HepG2 (cell line): Measurements from ENCODE around the gene ZBTB47. TPM values are rescaled to one million over a fixed set of nuclear protein-coding genes. Genes with fewer than 3 reads are reported as not detected.

Experiments
- DNMT3B ChIP-seq: conservative IDR thresholded peaks from 2 replicates; pipeline ENCODE4 v1.6.1; 2016; ENCODE audit warnings: missing biosample characterization, control low read depth
- EEA1 ChIP-seq: sonication (generic); formaldehyde crosslinking; IDR thresholded peaks from 2 replicates; pipeline ENCODE4 v1.5.1; 2020; ENCODE audit warnings: mild to moderate bottlenecking, missing genetic modification reagents, borderline replicate concordance
- FOXP4 ChIP-seq: sonication (generic); formaldehyde crosslinking; IDR thresholded peaks from 2 replicates; pipeline ENCODE4 v1.4.0; 2020; ENCODE audit warnings: missing genetic modification reagents
- HMGXB4 ChIP-seq, 2 experiments: sonication (generic) in 1 of 2; formaldehyde crosslinking in 1 of 2; IDR thresholded peaks; 2 replicates each; pipeline versions ENCODE4 v1.4.0 to v1.6.1; 2018 to 2020; ENCODE audit warnings: missing genetic modification reagents in 2 of 2, borderline replicate concordance in 1 of 2, low read depth in 1 of 2, mild to moderate bottlenecking in 1 of 2, missing biosample characterization in 1 of 2
- THYN1 ChIP-seq: sonication (generic); formaldehyde crosslinking; IDR thresholded peaks from 2 replicates; pipeline ENCODE4 v1.8.1; 2023; ENCODE audit warnings: low read depth, mild to moderate bottlenecking, moderate library complexity, missing genetic modification reagents, borderline replicate concordance
- XRCC5 ChIP-seq: fragments of 200-400 bp; formaldehyde crosslinking; optimal IDR thresholded peaks from 2 replicates; pipeline ENCODE3; 2017; ENCODE audit warnings: mild to moderate bottlenecking, low read length
- YY1 ChIP-seq: IDR thresholded peaks from 2 replicates; pipeline ENCODE4 v1.6.1; 2011; ENCODE audit warnings: low read length, low read depth, moderate library complexity, mild to moderate bottlenecking; ENCODE audit not compliant: insufficient read depth, insufficient replicate concordance
- ZNF329 ChIP-seq: sonication (generic); formaldehyde crosslinking; IDR thresholded peaks from 2 replicates; pipeline ENCODE4 v1.9.0; 2021; ENCODE audit warnings: low read depth, mild to moderate bottlenecking, missing genetic modification reagents
- ZNF430 ChIP-seq: sonication (generic); formaldehyde crosslinking; IDR thresholded peaks from 2 replicates; pipeline ENCODE4 v1.9.0; 2021; ENCODE audit warnings: mild to moderate bottlenecking, missing genetic modification reagents
- polyA plus RNA-seq, 8 experiments: library from polyadenylated mRNA; depleted of rRNA in 3 of 8; stranded (reverse) in 7 of 8; unstranded in 1 of 8; fragments of >200 nt; fragmentation: Illumina TruSeq in 4 of 8; extraction: Trizol in 4 of 8; gene quantifications; 2 replicates each; pipeline versions ENCODE4 v1.2.1 to v1.2.3, GENCODE V29; 2011 to 2016; ENCODE audit warnings: low read depth in 4 of 8, missing spikeins in 1 of 8, mixed read lengths in 1 of 8; ENCODE audit not compliant: insufficient read depth in 1 of 8
- total RNA-seq, 5 experiments: library from RNA; depleted of rRNA; stranded (reverse); fragments of >200 nt; fragmentation: Illumina TruSeq; extraction: Trizol; gene quantifications; 2 replicates each; pipeline ENCODE4 v1.2.3, GENCODE V29; 2016; ENCODE audit warnings: low read depth in 1 of 5
- TF ChIP-seq, protein P1 (sequence below): sonication (generic); formaldehyde crosslinking; IDR thresholded peaks from 2 replicates; pipeline ENCODE4 v1.4.0; 2020; ENCODE audit warnings: low read depth, mild to moderate bottlenecking, missing genetic modification reagents
- TF ChIP-seq, protein P2 (sequence below): sonication (generic); formaldehyde crosslinking; IDR thresholded peaks from 2 replicates; pipeline ENCODE4 v1.5.0; 2020; ENCODE audit warnings: missing genetic modification reagents, mild to moderate bottlenecking, borderline replicate concordance
- TF ChIP-seq, protein P3 (sequence below): sonication (generic); formaldehyde crosslinking; conservative IDR thresholded peaks from 2 replicates; pipeline ENCODE4 v1.8.0; 2022; ENCODE audit warnings: mild to moderate bottlenecking, moderate library complexity, missing genetic modification reagents
- TF ChIP-seq, protein P4 (sequence below): sonication (generic); formaldehyde crosslinking; conservative IDR thresholded peaks from 2 replicates; pipeline ENCODE4 v1.4.0; 2020; ENCODE audit warnings: missing genetic modification reagents

The ZBTB47 gene
- total and polyA plus RNA-seq, 2 of the 13 experiments (the other 11 are each of a cell fraction or from before 2014, with no cell fraction given), result 1.5 to 3.1 TPM

DNA sequence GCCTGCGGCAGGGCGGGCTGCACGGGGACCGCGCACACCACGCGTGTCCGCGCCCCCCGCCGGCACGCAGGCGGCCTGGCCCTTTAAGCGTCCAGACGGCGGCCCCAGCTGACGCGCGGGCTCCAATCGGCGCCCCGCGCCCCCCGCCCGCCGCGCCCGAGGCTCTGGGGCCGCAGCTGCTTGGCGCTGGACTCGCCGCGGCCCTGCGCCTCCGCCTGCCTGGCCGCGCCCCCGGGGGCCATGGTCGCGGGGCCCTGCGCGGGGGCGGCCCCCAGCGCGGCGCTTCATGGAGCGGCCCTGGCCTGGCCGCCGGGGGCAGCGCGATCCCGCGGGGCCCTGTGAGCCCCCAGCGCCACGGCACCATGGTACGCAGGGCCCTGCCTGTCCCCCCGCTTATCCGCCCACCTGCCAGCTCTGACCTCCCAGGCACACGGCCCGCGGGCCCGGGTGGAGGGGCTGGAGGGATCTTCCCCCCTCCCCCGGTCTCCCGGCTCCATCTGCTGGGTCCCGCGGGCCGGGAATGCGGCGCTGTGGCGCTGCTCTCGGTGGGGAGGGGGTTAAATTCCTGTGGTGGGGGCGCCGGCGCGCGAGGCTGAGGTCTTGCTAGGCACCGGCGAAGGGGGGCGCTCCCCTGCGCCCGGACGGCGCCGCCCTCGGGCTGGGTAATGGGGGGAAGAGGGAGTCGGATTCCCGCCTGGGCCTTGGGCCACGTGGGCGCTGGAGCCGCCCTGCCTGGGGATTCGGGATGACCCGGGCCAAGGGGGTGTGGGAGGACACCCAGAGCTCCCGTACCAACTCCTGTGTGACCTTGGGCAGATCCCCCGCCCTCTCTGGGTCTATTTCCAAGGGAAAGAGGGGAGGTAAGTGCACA is 1.1 kb downstream of the ZBTB47 start (continued):
- TF ChIP-seq DNMT3B (CRISPR knock-in tag), result peak; percentile 70; the same call in 1 of the 2 replicates
- TF ChIP-seq, protein P1, sequence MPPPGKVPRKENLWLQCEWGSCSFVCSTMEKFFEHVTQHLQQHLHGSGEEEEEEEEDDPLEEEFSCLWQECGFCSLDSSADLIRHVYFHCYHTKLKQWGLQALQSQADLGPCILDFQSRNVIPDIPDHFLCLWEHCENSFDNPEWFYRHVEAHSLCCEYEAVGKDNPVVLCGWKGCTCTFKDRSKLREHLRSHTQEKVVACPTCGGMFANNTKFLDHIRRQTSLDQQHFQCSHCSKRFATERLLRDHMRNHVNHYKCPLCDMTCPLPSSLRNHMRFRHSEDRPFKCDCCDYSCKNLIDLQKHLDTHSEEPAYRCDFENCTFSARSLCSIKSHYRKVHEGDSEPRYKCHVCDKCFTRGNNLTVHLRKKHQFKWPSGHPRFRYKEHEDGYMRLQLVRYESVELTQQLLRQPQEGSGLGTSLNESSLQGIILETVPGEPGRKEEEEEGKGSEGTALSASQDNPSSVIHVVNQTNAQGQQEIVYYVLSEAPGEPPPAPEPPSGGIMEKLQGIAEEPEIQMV (CRISPR knock-in tag), result no peak
- 0 out of 2 replicates have a peak, but pooled peaks have one; percentile 39 for TF ChIP-seq ZNF430 (CRISPR knock-in tag)
- TF ChIP-seq THYN1 (CRISPR knock-in tag), result no peak
- TF ChIP-seq YY1, result peak; percentile 1
- TF ChIP-seq, protein P2, sequence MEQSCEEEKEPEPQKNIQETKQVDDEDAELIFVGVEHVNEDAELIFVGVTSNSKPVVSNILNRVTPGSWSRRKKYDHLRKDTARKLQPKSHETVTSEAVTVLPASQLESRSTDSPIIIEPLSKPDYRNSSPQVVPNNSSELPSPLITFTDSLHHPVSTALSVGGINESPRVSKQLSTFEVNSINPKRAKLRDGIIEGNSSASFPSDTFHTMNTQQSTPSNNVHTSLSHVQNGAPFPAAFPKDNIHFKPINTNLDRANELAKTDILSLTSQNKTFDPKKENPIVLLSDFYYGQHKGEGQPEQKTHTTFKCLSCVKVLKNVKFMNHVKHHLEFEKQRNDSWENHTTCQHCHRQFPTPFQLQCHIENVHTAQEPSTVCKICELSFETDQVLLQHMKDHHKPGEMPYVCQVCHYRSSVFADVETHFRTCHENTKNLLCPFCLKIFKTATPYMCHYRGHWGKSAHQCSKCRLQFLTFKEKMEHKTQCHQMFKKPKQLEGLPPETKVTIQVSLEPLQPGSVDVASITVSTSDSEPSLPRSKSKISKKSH (CRISPR knock-in tag), result peak; percentile 58; the same call in 1 of the 2 replicates
- 0 out of 2 replicates have a peak, but pooled peaks have one; percentile 34 for TF ChIP-seq ZNF329 (CRISPR knock-in tag)
- TF ChIP-seq FOXP4 (CRISPR knock-in tag), result 0 out of 2 replicates have a peak, but pooled peaks have one; percentile 31
- TF ChIP-seq EEA1 (CRISPR knock-in tag), result no peak
- TF ChIP-seq, protein P3, sequence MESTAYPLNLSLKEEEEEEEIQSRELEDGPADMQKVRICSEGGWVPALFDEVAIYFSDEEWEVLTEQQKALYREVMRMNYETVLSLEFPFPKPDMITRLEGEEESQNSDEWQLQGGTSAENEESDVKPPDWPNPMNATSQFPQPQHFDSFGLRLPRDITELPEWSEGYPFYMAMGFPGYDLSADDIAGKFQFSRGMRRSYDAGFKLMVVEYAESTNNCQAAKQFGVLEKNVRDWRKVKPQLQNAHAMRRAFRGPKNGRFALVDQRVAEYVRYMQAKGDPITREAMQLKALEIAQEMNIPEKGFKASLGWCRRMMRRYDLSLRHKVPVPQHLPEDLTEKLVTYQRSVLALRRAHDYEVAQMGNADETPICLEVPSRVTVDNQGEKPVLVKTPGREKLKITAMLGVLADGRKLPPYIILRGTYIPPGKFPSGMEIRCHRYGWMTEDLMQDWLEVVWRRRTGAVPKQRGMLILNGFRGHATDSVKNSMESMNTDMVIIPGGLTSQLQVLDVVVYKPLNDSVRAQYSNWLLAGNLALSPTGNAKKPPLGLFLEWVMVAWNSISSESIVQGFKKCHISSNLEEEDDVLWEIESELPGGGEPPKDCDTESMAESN (CRISPR knock-in tag), result peak; percentile 43; the same call in 1 of the 2 replicates
- TF ChIP-seq XRCC5, result peak; percentile 43
- TF ChIP-seq HMGXB4 (CRISPR knock-in tag; IDR thresholded peaks at IDR 0.05; ENCODE audit: borderline replicate concordance in 1 of 2, low read depth in 1 of 2), result peak; percentile 56 to 65; a peak in 3 of 4 replicates
- TF ChIP-seq, protein P4, sequence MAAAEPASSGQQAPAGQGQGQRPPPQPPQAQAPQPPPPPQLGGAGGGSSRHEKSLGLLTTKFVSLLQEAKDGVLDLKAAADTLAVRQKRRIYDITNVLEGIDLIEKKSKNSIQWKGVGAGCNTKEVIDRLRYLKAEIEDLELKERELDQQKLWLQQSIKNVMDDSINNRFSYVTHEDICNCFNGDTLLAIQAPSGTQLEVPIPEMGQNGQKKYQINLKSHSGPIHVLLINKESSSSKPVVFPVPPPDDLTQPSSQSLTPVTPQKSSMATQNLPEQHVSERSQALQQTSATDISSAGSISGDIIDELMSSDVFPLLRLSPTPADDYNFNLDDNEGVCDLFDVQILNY (CRISPR knock-in tag), result peak; percentile 61
